Measurements from ENCODE around the gene FMNL1.
A peak's percentile ranks its signal among the peaks of the same experiment; 100 is the strongest.

DNA sequence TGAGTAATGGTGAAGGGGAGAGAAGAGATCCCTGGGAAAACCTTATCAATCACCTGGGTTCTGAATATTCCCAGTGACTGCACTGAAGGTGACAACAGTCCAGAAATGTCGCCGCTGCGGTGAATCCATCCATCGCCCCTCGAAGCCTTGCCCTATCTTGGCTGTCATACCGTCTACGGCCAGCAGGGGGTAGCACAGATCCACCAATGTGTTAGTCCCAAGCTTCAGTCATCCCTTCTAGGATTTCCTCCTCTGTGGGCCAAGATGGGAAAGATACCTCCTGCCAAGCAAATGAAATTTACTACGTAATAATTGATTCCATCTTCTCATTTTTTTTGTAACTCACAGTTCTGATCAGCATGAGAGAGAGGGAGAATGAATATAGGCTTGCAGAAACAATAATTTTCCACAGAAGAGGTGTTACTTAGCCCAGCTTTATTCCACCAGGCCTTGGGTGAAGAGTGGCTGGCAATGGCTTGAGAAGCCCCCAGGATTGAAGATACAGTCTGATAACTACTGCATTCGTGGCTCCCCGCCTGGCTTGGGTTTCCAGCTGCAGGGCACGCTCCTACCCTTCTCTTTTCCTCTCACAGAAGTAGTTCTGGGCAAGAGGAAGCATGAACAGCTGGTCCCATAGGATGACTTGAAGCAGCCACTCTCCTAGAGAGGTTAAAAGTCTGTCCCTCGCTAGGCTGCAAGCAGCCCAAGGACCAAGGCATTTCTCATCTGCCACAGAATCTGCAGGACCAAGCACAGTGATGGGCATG is 2.6 kb upstream of the FMNL1 start:
- TF ChIP-seq, protein P1, sequence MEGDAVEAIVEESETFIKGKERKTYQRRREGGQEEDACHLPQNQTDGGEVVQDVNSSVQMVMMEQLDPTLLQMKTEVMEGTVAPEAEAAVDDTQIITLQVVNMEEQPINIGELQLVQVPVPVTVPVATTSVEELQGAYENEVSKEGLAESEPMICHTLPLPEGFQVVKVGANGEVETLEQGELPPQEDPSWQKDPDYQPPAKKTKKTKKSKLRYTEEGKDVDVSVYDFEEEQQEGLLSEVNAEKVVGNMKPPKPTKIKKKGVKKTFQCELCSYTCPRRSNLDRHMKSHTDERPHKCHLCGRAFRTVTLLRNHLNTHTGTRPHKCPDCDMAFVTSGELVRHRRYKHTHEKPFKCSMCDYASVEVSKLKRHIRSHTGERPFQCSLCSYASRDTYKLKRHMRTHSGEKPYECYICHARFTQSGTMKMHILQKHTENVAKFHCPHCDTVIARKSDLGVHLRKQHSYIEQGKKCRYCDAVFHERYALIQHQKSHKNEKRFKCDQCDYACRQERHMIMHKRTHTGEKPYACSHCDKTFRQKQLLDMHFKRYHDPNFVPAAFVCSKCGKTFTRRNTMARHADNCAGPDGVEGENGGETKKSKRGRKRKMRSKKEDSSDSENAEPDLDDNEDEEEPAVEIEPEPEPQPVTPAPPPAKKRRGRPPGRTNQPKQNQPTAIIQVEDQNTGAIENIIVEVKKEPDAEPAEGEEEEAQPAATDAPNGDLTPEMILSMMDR (conservative IDR thresholded peaks at IDR 0.05) = peak; percentile 93
- no peak for TF ChIP-seq ZFX (IDR thresholded peaks at IDR 0.05)
